Measurements from ENCODE around the gene NIPA2.

Gene NIPA2

GRCh38 chr15:22811640-22812039, 26.8 kb upstream of the NIPA2 start:
- H3K4me1 Mint-ChIP-seq (ENCODE audit: low read depth), result peaks cover 13% of the 10 kb centered on the region
- H3K36me3 Mint-ChIP-seq, result peaks cover 2% of the 10 kb centered on the region
- no peaks in the 10 kb centered on the region for H3K9me3 Mint-ChIP-seq (ENCODE audit: low read depth)
- no peaks in the 10 kb centered on the region for H3K27me3 Mint-ChIP-seq
- H3K4me3 Mint-ChIP-seq, result no peak overlapping the region
- H3K27ac Mint-ChIP-seq, result peak overlapping the region; percentile 50

- H3K36me3 Mint-ChIP-seq, result peaks cover 2% of the 10 kb centered on the region
- no peak overlapping the region for H3K27ac Mint-ChIP-seq
- no peak overlapping the region for H3K4me3 Mint-ChIP-seq
- peaks cover 10% of the 10 kb centered on the region for H3K4me1 Mint-ChIP-seq (ENCODE audit: low read depth)
- no peaks in the 10 kb centered on the region for H3K9me3 Mint-ChIP-seq (ENCODE audit: low read depth)
- H3K27me3 Mint-ChIP-seq, result no peaks in the 10 kb centered on the region
These were observed 24.6 kb upstream of the NIPA2 start for GRCh38 chr15:22813844-22814243.

GRCh38 chr15:22815766-22816165, 22.7 kb upstream of the NIPA2 start:
- Mint-ChIP-seq H3K4me3 (no peak overlapping the region), H3K27ac (no peak overlapping the region), H3K4me1 (ENCODE audit: low read depth) (peaks cover under 1% of the 10 kb centered on the region)

GRCh38 chr15:22819651-22820050, 18.8 kb upstream of the NIPA2 start:
- peaks cover 12% of the 10 kb centered on the region for H3K36me3 Mint-ChIP-seq
- H3K9me3 Mint-ChIP-seq (ENCODE audit: low read depth), result no peaks in the 10 kb centered on the region
- no peaks in the 10 kb centered on the region for H3K27me3 Mint-ChIP-seq
- H3K4me1 Mint-ChIP-seq (ENCODE audit: low read depth), result no peaks in the 10 kb centered on the region
- no peak overlapping the region for H3K4me3 Mint-ChIP-seq
- no peak overlapping the region for H3K27ac Mint-ChIP-seq

More at GRCh38 chr15:22815766-22816165, 22.7 kb upstream of the NIPA2 start:
- no peaks in the 10 kb centered on the region for H3K27me3 Mint-ChIP-seq
- H3K9me3 Mint-ChIP-seq (ENCODE audit: low read depth), result no peaks in the 10 kb centered on the region
- peaks cover 2% of the 10 kb centered on the region for H3K36me3 Mint-ChIP-seq

GRCh38 chr15:22823495-22824128, 14.9 kb upstream of the NIPA2 start:
- Mint-ChIP-seq H3K27me3 (no peaks in the 10 kb centered on the region), H3K27ac (no peak overlapping the region), H3K9me3 (ENCODE audit: low read depth) (no peaks in the 10 kb centered on the region), H3K4me1 (ENCODE audit: low read depth) (no peaks in the 10 kb centered on the region), H3K4me3 (no peak overlapping the region), H3K36me3 (peaks cover 19% of the 10 kb centered on the region)

GRCh38 chr15:22827125-22827524, 11.3 kb upstream of the NIPA2 start:
- H3K9me3 Mint-ChIP-seq (ENCODE audit: low read depth), result no peaks in the 10 kb centered on the region
- peaks cover 12% of the 10 kb centered on the region for H3K36me3 Mint-ChIP-seq
- H3K4me1 Mint-ChIP-seq (ENCODE audit: low read depth), result no peaks in the 10 kb centered on the region
- H3K4me3 Mint-ChIP-seq, result no peak overlapping the region
- no peak overlapping the region for H3K27ac Mint-ChIP-seq
- no peaks in the 10 kb centered on the region for H3K27me3 Mint-ChIP-seq

- Mint-ChIP-seq H3K27ac (no peak overlapping the region), H3K27me3 (no peaks in the 10 kb centered on the region)
These were observed 7.0 kb upstream of the NIPA2 start for GRCh38 chr15:22831473-22831872.

GRCh38 chr15:22839046-22839695, 705 bp downstream of the NIPA2 start:
- H3K9me3 Mint-ChIP-seq (ENCODE audit: low read depth), result no peaks in the 10 kb centered on the region
- H3K27me3 Mint-ChIP-seq, result no peaks in the 10 kb centered on the region

More at GRCh38 chr15:22831473-22831872, 7.0 kb upstream of the NIPA2 start:
- no peak overlapping the region for H3K4me3 Mint-ChIP-seq
- H3K36me3 Mint-ChIP-seq, result peaks cover 2% of the 10 kb centered on the region
- H3K4me1 Mint-ChIP-seq (ENCODE audit: low read depth), result no peaks in the 10 kb centered on the region
- H3K9me3 Mint-ChIP-seq (ENCODE audit: low read depth), result no peaks in the 10 kb centered on the region

GRCh38 chr15:22844421-22845288, 6.2 kb downstream of the NIPA2 start:
- peaks cover 56% of the 10 kb centered on the region for H3K4me1 Mint-ChIP-seq (ENCODE audit: low read depth)
- H3K27ac Mint-ChIP-seq, result no peak overlapping the region
- peaks cover 5% of the 10 kb centered on the region for H3K36me3 Mint-ChIP-seq

More at GRCh38 chr15:22839046-22839695, 705 bp downstream of the NIPA2 start:
- peak overlapping the region; percentile 98 for H3K4me3 Mint-ChIP-seq
- peak overlapping the region; percentile 93 for H3K27ac Mint-ChIP-seq
- peaks cover 32% of the 10 kb centered on the region for H3K4me1 Mint-ChIP-seq (ENCODE audit: low read depth)
- peaks cover 5% of the 10 kb centered on the region for H3K36me3 Mint-ChIP-seq

GRCh38 chr15:22845289-22845900, 6.9 kb downstream of the NIPA2 start:
- peaks cover 57% of the 10 kb centered on the region for H3K4me1 Mint-ChIP-seq (ENCODE audit: low read depth)
- H3K36me3 Mint-ChIP-seq, result peaks cover 5% of the 10 kb centered on the region
- no peaks in the 10 kb centered on the region for H3K9me3 Mint-ChIP-seq (ENCODE audit: low read depth)
- no peak overlapping the region for H3K27ac Mint-ChIP-seq
- H3K4me3 Mint-ChIP-seq, result no peak overlapping the region
- no peaks in the 10 kb centered on the region for H3K27me3 Mint-ChIP-seq

More at GRCh38 chr15:22844421-22845288, 6.2 kb downstream of the NIPA2 start:
- Mint-ChIP-seq H3K27me3 (no peaks in the 10 kb centered on the region), H3K9me3 (ENCODE audit: low read depth) (no peaks in the 10 kb centered on the region), H3K4me3 (no peak overlapping the region)

GRCh38 chr15:22846073-22846472, 7.6 kb downstream of the NIPA2 start:
- H3K4me1 Mint-ChIP-seq (ENCODE audit: low read depth), result peaks cover 55% of the 10 kb centered on the region
- no peaks in the 10 kb centered on the region for H3K9me3 Mint-ChIP-seq (ENCODE audit: low read depth)
- no peak overlapping the region for H3K4me3 Mint-ChIP-seq
- peaks cover 5% of the 10 kb centered on the region for H3K36me3 Mint-ChIP-seq
- H3K27ac Mint-ChIP-seq, result no peak overlapping the region
- H3K27me3 Mint-ChIP-seq, result no peaks in the 10 kb centered on the region

- no peaks in the 10 kb centered on the region for H3K27me3 Mint-ChIP-seq
- H3K9me3 Mint-ChIP-seq (ENCODE audit: low read depth), result no peaks in the 10 kb centered on the region
- peaks cover 5% of the 10 kb centered on the region for H3K36me3 Mint-ChIP-seq
- H3K4me3 Mint-ChIP-seq, result no peak overlapping the region
- H3K27ac Mint-ChIP-seq, result no peak overlapping the region
- H3K4me1 Mint-ChIP-seq (ENCODE audit: low read depth), result peaks cover 37% of the 10 kb centered on the region
These were observed 11.6 kb downstream of the NIPA2 start for GRCh38 chr15:22850055-22850454.

- Mint-ChIP-seq H3K4me1 (ENCODE audit: low read depth) (peaks cover 30% of the 10 kb centered on the region), H3K27ac (no peak overlapping the region), H3K4me3 (no peak overlapping the region), H3K9me3 (ENCODE audit: low read depth) (no peaks in the 10 kb centered on the region), H3K36me3 (peaks cover 9% of the 10 kb centered on the region), H3K27me3 (no peaks in the 10 kb centered on the region)
These were observed 13.0 kb downstream of the NIPA2 start for GRCh38 chr15:22851513-22851912.

- H3K27me3 Mint-ChIP-seq, result no peaks in the 10 kb centered on the region
- H3K27ac Mint-ChIP-seq, result peak overlapping the region; percentile 3
- H3K9me3 Mint-ChIP-seq (ENCODE audit: low read depth), result no peaks in the 10 kb centered on the region
- H3K4me3 Mint-ChIP-seq, result no peak overlapping the region
- peaks cover 14% of the 10 kb centered on the region for H3K36me3 Mint-ChIP-seq
- H3K4me1 Mint-ChIP-seq (ENCODE audit: low read depth), result peaks cover 5% of the 10 kb centered on the region
These were observed 17.3 kb downstream of the NIPA2 start for GRCh38 chr15:22855791-22856190.

- no peaks in the 10 kb centered on the region for H3K9me3 Mint-ChIP-seq (ENCODE audit: low read depth)
- no peaks in the 10 kb centered on the region for H3K27me3 Mint-ChIP-seq
- H3K4me1 Mint-ChIP-seq (ENCODE audit: low read depth), result peaks cover 2% of the 10 kb centered on the region
- no peak overlapping the region for H3K4me3 Mint-ChIP-seq
- H3K36me3 Mint-ChIP-seq, result peaks cover 11% of the 10 kb centered on the region
- H3K27ac Mint-ChIP-seq, result no peak overlapping the region
These were observed 18.2 kb downstream of the NIPA2 start for GRCh38 chr15:22856659-22857058.
